ENCODE measurements around the gene ZNF787.

DNA sequence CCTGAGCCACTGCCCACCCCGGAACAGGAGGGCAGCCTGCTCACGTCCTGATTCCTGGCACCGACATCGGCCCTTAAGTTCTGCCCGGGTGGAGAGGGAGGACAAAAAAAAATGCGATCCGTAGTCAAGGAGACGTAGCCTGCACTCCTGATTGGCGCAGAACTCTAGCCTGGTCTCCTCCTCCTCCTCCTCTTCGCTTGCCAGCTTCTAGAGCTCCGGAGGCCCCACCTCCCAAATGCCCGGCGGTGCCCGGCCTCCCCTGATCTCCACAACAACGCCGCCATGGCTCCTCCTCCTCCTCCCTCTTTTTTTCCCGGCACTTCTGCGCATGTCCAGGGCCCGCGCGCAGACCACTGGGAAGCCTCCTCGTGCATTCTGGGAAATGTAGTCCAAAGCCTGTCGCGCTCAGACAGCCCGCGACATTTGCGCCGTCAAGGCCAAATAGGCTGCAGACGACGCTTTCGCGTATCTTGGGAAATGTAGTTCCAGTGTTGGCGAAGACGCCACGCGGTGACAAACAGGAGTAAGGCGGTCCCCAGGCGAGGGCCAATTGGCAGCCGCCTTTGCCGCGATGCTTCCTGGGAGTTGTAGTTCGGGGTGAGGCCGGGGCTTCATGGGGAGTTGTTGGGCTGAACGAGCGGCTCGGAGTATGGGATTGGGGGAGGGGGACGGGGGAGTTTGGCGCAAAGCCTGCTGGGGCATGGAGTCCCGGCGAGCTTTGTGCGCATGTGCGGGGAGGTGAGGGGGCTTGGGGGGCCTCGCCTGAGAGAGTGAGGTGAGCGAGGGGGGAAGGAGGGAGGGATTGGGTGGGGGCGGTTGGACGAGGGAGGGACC, 19.7 kb upstream of the ZNF787 start, which contains the start of gene ZNF444:
- TF ChIP-seq, protein P1, sequence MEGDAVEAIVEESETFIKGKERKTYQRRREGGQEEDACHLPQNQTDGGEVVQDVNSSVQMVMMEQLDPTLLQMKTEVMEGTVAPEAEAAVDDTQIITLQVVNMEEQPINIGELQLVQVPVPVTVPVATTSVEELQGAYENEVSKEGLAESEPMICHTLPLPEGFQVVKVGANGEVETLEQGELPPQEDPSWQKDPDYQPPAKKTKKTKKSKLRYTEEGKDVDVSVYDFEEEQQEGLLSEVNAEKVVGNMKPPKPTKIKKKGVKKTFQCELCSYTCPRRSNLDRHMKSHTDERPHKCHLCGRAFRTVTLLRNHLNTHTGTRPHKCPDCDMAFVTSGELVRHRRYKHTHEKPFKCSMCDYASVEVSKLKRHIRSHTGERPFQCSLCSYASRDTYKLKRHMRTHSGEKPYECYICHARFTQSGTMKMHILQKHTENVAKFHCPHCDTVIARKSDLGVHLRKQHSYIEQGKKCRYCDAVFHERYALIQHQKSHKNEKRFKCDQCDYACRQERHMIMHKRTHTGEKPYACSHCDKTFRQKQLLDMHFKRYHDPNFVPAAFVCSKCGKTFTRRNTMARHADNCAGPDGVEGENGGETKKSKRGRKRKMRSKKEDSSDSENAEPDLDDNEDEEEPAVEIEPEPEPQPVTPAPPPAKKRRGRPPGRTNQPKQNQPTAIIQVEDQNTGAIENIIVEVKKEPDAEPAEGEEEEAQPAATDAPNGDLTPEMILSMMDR (conservative IDR thresholded peaks at IDR 0.05; ENCODE audit: low read length) = no peak
- no peak for TF ChIP-seq EZH2phosphoT487 (IDR thresholded peaks at IDR 0.05; ENCODE audit: borderline replicate concordance, low read depth, low read length)
